CD4-positive, alpha-beta T cell treated with Interleukin-12 subunit alpha and Interleukin-12 subunit beta, for 1 hour (primary cell): ENCODE measurements around the gene CCNO.

ENCODE experiments used
- DNase-seq: peaks from one replicate; pipeline ENCODE4 v3.0.0-alpha.2; 2020

CCNO gene

DNA sequence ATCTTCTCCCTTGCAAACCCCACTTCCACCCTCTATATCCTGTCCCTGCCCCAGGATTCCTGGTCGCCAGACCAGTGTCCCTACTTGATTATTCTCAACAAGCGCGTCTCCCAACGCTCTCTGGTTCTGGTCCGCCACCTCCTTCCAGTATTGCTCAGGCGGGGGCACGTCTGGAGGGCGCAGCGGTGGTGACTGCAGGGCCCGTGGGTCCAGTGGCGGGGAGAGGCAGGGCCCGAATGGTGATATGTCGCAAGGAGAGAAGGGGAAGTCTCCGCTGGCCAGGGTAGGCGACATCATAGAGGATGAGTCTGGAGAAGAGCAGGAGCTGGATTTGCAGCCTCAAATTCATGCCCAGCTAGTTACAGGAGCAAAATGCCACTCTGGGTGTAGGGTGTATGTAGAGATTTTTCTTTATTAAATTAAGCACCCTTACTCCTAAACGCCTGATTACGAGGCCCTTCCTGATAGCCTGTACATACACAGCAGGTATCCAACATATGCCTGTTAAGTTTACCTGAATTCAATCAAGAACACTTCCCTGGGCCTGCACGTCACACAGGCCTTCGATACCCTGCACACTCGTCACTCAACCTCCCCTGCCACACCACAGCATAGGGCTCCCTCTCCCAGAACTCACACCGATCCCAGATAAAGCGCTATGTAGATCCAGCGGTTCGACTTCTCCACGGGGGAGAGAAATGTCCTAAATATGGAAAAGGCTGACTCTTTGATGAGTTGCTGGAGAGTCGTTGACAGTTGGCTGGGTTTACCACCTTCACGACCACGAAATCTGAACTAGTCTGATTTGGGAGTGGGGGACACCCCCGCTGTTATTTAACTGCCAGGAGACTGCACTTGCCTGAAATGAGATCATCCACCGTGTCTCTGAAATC, 11.1 kb downstream of the CCNO start:
- DNase-seq, result no peak

GRCh38 chr5:55220433-55221185, 12.8 kb downstream of the CCNO start:
- DNase-seq, result no peak

DNA sequence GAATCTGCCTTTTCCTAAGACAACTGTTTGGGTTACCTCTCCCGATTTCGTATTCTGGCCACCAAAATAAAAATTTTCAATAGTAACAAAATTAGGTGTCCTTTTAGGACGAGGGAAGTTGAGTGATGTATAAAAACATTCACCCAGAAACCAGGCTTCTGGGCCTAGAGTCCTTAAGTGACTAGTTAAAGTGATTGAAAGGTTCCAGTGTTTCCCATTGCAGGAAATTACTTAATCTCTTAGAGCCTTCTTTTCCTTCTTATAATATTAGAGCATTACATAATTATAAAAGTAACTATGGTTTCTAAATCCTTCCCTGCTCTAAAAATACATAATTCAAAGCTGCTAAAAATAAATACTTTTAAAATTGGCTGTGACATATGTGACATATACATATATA, 13.6 kb downstream of the CCNO start:
- DNase-seq, result no peak

- DNase-seq, result no peak
Measured at GRCh38 chr5:55218967-55219366, 14.4 kb downstream of the CCNO start.

GRCh38 chr5:55211184-55211874, 22.1 kb downstream of the CCNO start:
- no peak for DNase-seq

DNA sequence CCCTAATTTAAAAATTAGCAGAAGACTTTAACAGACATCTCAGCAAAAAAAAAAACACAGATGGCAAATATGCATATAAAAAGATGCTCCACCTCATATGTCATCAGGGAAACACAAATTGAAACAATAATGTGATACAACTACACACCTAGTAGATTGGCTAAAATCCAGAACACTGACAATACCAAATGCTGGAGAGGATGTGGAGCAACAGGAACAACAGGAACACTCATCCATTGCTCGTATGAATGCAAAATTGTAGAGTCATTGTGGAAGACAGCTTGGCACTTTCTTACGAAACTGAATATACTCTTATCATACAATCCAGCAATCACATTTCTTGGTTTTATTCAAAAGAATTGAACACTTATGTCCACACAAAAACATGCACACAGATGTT, 28.4 kb downstream of the CCNO start:
- no peak for DNase-seq

GRCh38 chr5:55191165-55191564, 42.2 kb downstream of the CCNO start:
- no peak for DNase-seq

DNA sequence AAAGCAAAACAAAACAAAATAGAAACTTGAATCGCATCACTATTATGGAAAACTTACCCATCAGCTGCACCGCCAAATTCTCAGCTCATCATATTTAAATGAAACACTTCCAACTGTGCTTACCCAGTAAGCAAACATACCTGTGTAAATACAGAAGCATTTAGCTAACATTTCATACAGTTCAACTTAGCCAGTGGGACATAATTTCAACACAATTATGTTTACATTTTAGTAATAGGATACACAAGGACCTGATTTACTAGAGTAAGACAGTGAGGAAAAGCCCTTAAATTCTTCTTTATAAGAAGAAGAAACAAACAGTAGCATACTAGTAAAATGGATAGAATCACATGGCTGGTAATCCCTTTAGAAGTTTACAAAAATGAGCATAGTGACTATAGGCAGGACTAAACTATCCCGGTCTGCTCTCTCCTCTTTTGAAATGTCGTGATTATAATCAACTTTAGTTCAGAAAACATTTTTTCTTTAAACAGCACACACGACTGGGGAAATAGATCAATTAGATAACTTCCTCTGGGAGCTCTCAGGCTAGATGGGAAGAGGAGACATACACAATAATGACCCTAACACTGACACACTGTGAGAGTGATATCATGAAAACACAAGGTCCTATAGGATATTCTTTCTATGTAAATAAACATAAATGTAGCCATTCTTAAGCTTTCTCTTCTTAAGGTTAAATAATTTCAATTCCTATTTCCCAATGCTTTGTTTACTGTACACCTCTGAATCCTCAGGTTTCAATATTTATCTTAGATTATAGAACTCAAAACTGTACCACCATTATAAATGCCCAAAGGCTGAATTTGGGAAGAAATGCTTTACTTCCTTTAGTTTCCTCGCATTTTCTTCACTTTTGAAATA, 44.5 kb downstream of the CCNO start:
- DNase-seq, result no peak

GRCh38 chr5:55187370-55187769, 46.0 kb downstream of the CCNO start:
- DNase-seq, result no peak
